T-helper 2 cell treated with Interferon-gamma antibody and Interleukin-4, amounts not matched to agents 100 ng/mL and 5 ng/mL, for 36 hours (primary cell): Measurements from ENCODE around the gene ENOX2. TPM values are rescaled to one million over a fixed set of nuclear protein-coding genes. Genes with fewer than 3 reads are reported as not detected.
"Not testable (repeated sequence)": the region's sequence is repeated elsewhere in the genome, so short reads cannot be mapped to it uniquely, and the experiment has no call there.

Experiments used
- intact Hi-C: fragments of 100-400 bp; cut with micrococcal nuclease; formaldehyde crosslinking; loops from one replicate; pipeline ENCODE4 v1.15.1; 2023
- total RNA-seq: library from RNA; stranded (reverse); gene quantifications from 2 replicates; pipeline ENCODE4 v1.2.3, GENCODE V29; 2022

Gene ENOX2
- total RNA-seq, 1 donor from 2014 or later = 13.9 TPM

GRCh38 chrX:130828641-130829040 lies 74.4 kb downstream of the ENOX2 start:
- intact Hi-C loops = no loop called here

- intact Hi-C loops = no loop called here
Observed at GRCh38 chrX:130827648-130828047, 75.4 kb downstream of the ENOX2 start.

- intact Hi-C loops = no loop called here
Observed at GRCh38 chrX:130826249-130826648, 76.8 kb downstream of the ENOX2 start.

- intact Hi-C loops = no loop called here
Observed at GRCh38 chrX:130825525-130825924, 77.5 kb downstream of the ENOX2 start.

- intact Hi-C loops = not testable (repeated sequence)
Observed at GRCh38 chrX:130819367-130819766, 83.6 kb downstream of the ENOX2 start.

GRCh38 chrX:130813932-130814331 lies 89.1 kb downstream of the ENOX2 start:
- intact Hi-C loops = not testable (repeated sequence)

GRCh38 chrX:130810561-130810960 lies 92.4 kb downstream of the ENOX2 start:
- intact Hi-C loops = no loop called here

GRCh38 chrX:130805903-130806302 lies 97.1 kb downstream of the ENOX2 start:
- intact Hi-C loops = no loop called here

- intact Hi-C loops = no loop called here
Observed at GRCh38 chrX:130803537-130803936, 99.5 kb downstream of the ENOX2 start.

- intact Hi-C loops = no loop called here
Observed at GRCh38 chrX:130801901-130802300, 101.1 kb downstream of the ENOX2 start.

GRCh38 chrX:130799393-130799792 lies 103.6 kb downstream of the ENOX2 start:
- intact Hi-C loops = no loop called here

GRCh38 chrX:130793975-130794374 lies 109.0 kb downstream of the ENOX2 start:
- intact Hi-C loops = no loop called here

GRCh38 chrX:130791870-130792269 lies 111.1 kb downstream of the ENOX2 start:
- intact Hi-C loops = not testable (repeated sequence)

GRCh38 chrX:130789793-130790192 lies 113.2 kb downstream of the ENOX2 start:
- intact Hi-C loops = no loop called here

GRCh38 chrX:130788786-130789581 lies 114.0 kb downstream of the ENOX2 start:
- intact Hi-C loops = no loop called here

GRCh38 chrX:130786030-130786429 lies 117.0 kb downstream of the ENOX2 start:
- intact Hi-C loops = no loop called here

GRCh38 chrX:130778773-130779172 lies 124.2 kb downstream of the ENOX2 start:
- intact Hi-C loops = no loop called here

- intact Hi-C loops = no loop called here
Observed at GRCh38 chrX:130775849-130776248, 127.2 kb downstream of the ENOX2 start.

GRCh38 chrX:130772776-130773143 lies 130.2 kb downstream of the ENOX2 start:
- intact Hi-C loops = no loop called here

GRCh38 chrX:130772105-130772775 lies 130.8 kb downstream of the ENOX2 start:
- intact Hi-C loops = no loop called here

GRCh38 chrX:130771648-130772047 lies 131.4 kb downstream of the ENOX2 start:
- intact Hi-C loops = no loop called here

- intact Hi-C loops = no loop called here
Observed at GRCh38 chrX:130771230-130771629, 131.8 kb downstream of the ENOX2 start.

- intact Hi-C loops = no loop called here
Observed at GRCh38 chrX:130770615-130771014, 132.4 kb downstream of the ENOX2 start.
